NCI-H1436 (cell line): ENCODE results near the gene NPAS2.

Experiments
- DNase-seq: peaks from one replicate; lab custom pipeline; 2025; lab: John Stamatoyannopoulos, UW

NPAS2 gene

DNA sequence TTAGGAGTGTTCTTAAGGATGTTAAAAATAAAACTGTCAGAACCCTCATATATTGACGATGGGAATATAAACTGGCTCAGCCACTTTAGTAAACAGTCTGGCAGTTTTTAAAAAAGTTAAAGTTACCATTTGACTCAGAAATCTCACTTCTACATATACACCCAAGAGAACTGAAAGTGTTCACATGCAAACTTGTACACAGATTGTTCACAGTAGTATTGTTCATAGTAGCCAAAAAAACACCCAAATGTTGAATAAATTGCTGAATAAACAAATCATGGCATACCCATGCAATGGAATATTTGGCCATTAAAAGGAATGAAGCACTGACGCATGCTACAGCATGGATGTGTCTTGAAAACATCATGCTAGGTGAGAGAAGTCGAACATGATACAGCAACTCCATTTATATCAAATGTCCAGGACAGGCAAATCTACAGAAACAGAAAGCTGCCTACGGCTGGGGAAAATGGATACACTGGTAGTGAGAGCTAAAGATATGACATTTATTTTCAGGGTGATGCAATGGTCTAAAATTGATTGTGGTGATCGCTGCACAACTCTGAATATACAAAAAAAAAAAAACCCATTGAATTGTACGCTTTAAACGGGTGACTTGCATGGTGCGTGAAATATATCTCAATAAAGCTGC is 192.2 kb downstream of the NPAS2 start:
- no peak for DNase-seq

DNA sequence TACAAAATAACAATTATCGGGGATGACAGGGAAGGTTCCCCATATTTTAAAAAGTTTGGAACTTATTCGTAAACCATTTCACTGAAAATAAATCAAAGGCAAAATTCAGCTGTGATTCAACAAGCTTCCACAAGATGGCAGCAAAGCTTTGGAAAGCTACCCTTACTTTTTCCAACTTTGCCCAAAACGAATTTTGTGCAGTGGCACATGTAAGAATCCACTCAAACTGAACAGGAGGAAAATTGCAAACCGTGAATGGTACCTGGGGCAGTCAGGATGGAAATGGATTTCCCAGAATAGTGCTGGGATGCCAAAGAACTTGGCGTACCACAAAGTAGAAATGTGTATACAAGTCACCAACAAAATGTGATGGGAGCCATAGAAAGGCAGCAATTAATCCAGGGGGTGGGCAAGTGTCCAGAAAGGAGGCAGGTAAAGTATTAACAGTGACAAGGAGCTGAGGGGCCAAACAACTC is 192.8 kb downstream of the NPAS2 start:
- DNase-seq: no peak

DNA sequence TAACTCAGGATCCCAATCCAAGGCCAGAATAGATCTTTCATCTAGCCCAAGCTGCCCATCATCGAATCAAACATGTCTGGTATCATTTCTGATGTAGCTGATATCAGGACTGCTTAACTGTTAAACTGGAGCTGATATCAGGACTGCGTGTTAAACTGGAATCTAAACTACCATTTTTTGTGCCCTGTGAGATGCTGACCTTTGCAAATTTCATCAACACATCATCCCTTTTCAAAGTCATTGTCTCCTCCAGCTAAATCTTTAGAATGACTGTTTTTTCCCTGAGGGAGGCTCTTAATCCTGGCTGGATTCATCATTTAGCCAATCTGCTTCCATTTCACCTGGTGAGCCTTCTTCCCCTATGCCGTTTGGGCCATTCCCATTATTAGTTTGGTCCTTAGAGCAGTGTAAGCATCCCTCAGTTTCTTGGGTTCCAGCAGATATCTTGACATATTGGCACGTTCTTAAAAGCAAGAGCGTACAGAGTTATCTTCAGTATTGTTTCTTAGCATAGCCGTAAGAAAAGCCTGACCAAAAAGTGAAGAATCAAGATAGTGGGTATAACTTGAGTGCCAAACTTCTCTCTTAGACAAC is 194.4 kb downstream of the NPAS2 start:
- no peak for DNase-seq

DNA sequence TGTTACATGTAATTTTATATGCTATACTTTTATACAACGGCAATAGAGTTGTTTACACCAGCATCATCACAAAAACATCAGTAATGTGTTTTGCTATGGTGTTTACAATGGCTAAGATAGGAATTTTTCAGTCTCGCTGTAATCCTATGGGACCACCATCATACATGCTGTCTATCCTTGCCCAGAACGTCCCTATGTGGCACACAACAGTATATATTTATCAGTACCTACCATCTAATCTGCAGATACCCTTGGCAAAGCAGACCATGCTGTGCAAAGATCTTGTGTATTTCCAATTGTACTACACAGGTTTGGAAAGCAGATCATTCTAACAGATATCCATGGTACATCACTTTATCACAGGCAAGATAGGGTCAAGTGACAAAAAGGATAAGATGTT is 197.4 kb downstream of the NPAS2 start:
- no peak for DNase-seq

DNA sequence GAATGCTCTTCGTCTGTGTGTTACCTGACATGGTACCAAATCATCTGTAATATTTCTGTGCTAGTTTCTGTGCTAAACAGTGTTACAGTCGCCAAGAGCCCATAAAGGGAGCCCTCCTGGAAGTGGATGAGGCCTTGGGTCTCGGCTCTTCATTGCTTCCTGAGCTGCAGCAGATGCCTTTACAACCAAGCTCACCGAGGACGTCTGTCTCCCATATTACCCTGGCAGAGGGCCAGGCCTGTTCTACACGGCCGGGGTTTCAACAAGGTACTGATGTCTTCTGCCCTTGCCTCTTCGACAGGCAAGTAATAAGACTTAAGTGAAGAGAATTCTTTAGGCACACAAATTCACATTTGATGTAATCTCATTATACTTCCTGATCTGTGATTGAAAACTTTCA is 199.0 kb downstream of the NPAS2 start:
- no peak for DNase-seq

DNA sequence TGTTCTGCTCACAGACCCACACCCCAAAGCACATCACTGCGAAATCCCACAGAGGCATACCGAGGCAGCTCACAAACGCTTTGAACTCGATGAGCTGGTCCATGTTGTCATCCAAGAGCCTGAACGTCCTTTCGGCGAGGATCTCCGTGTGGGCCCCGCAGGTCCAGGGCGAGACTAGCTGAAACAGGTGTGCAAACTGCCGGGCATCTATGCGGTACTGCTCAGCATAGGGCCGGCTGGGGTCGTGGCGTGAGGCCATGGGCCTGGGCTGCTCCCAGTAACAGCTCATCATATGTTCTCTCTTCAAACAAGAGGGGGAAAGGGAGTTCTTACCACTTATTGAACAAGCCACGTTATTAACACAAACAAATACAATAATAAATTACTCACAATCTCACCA is 202.3 kb downstream of the NPAS2 start:
- no peak for DNase-seq

DNA sequence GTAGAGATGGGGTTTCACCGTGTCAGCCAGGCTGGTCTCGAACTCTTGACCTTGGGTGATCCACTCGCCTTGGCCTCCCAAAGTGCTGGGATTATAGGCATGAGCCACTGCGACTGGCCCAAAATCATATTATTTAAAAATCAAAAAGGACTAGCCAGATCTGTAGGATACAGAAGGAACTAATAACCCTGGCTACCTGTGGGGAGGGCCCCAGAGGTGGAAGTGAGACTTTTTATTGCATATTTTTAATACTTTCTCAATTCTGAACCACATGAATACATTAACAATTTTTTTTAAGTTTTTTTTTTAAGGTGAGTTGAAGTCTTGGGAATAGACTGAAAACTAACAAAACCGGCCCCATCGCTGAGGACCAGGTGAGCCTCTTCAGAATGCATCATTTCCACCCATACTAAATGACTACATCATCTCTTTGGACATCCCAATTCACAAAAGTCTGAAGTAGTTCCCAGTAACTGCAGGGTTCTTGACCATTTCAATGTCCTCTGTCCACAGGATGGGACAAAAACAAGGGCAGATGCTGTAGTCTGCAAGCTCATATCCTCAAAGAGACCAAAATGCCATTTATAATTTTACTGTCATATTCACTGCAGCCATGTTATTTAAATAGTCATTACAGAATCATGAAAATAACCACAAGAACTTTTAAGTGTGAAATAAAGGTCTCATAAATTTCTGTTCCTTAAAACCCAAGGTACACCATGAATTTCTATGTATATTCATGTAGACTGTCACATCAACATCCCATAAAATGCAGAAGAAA is 203.6 kb downstream of the NPAS2 start:
- no peak for DNase-seq

DNA sequence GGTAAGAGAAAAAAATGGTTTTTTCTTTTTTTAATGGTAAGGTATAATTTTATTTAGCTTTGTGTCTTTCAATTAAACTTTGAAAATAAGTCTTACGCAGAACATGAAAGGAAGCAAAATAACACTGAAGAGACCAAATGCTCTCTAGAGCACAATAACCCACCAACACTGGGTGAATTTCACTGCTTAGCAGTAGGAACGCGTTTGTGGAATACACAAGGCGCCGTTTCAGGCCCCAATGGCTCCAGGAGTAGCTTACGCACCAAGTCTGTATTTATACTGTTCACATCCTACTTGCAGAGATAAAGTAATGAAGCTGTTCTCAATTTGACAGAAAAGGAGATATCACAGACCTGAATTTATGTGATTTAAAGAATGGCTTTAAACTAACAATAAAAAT is 205.6 kb downstream of the NPAS2 start:
- DNase-seq: no peak

DNA sequence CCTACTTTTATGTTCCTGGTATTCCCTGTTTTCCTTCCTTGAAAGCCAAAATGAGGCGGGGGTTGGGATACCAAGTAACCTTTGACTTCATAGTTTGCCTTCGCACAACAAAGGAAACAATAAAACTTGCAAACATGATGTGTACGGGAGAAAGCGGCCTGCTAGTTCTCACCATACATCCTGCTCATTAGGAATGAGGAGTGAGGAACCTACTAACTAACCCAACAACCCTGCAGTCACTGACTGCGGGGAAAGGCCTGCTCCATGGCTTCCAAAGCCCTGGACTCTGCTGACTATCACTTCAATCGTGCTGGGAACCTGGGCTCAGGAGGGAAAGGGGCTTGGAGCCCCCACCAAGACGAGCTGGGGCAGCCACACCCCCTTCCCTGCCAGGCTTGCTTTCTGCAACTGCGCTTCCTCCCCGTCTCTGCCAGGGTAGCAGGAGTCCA is 206.3 kb downstream of the NPAS2 start:
- no peak for DNase-seq

DNA sequence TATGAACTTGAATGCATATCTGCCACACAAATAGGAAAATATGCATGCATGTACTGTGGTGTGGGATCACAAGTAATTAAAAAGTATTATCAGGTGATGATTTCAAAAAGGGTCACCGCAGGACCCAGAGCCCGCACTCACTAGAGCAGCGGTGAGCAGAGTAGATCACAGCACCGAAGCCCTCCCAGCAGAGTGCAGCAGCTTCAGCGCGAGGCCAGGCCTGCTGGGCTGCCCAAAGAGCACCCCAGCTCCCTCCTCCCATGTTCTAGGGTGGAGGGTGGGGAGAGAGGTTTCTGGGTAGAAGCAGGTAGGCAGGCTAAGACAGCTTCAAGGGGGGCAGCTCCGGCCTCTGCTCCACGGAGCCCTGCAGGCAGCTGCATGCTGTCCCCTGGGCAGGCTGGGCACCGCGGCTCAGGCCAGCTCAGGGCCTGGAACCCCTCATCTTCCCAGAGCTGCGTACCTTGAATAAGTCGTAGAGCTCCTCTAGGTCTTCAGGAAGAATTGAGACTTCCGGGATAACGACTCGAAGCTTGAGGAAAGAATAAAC is 207.1 kb downstream of the NPAS2 start:
- DNase-seq: no peak

DNA sequence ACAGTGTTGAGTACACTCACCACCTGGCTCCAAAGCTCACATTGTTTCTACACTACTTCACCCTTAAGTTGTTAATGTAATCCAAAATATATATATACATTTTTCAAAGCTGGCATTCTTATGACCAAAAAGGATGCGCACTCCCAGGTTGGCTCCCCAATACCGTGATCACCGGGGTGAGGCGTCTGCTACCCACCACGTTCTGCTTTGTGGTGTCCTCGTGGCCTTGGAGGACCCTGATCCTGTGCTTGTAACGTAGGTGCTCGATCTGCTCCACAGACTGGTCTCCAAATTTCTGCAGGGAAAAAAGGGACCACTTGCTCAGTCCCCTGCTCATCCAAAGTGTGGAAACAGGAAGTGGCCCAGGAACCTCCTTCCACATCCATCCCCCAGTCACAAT is 207.9 kb downstream of the NPAS2 start:
- no peak for DNase-seq

DNA sequence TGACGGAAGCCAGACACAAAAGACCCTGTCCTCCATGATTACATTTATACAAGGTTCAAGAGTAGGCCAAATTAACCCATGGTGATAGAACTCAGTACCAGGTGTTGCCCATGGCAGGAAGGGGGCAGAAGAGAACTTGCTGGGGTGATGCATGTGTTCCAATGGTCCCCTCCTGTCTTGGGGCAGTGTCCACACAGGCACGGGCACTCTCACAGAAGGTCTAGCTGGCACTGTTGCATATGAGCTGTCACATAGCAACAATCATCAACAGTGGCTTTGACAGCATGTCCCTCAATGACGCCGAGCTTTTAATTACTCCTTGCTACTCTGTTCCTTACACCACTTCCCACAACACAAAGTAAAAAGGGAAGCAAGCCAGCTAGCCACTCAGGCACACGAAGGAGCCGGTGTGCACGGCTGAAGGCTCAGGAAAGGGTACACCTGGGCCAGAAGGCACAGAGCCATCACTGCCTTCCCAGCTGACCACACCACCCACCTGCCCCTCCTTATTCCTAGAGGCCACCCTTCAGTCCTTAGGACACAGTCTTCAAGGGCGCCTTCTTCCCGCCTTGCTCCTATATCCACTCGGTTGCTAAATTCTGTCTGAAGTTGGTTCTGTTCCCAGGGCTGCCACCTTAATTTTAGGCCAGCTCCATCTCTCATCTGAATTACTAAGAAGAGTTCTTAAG is 211.1 kb downstream of the NPAS2 start:
- no peak for DNase-seq

DNA sequence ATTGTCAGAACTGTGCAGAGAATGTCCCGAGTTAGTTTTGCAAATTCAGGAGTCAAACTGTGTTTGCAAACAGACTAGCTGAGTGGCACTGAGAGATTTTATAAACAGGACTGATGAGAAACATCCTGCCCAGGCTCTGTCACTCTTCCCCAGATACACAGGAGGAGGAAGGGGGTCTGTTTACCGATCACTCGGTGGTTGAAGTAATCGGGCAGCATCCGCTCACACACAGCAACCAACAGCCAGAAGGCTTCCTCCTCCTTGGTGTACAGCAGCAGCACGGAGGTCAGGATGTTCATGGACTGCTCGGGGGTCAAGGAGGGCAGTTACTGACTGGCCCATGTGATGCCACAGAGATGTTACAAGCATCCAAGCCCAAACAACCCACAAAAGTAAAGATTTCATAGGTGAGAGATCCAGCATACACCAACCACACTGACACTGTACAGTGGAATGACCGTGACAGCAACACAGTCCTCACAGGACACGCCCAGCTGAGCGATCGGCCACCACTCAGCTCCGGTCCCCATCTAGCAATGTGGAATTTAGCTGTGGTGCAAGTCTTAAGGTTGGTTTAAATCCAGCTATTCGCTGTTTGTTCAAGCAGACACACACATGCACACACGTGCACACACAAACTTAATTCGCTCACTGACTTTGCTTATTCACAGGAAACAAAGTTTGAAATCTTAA is 212.3 kb downstream of the NPAS2 start:
- DNase-seq: no peak

DNA sequence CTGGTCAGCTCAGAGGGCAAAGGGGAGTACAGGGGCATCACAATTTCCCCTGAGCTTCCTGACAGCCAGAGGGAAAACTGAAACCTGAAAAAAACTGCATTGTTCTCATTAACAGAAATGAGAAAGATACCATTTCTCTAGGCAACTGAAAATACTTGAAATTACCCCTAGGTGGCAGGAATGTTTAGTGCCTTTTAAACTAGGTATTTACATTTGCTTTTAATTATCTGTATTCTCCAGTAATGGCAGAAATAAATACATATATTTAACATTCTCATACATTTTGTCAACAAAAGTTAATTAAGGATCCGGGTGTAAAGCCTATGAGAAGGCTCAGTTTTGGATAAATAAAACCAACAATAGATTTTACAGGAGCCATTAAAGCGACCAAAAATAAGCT is 216.6 kb downstream of the NPAS2 start:
- no peak for DNase-seq

DNA sequence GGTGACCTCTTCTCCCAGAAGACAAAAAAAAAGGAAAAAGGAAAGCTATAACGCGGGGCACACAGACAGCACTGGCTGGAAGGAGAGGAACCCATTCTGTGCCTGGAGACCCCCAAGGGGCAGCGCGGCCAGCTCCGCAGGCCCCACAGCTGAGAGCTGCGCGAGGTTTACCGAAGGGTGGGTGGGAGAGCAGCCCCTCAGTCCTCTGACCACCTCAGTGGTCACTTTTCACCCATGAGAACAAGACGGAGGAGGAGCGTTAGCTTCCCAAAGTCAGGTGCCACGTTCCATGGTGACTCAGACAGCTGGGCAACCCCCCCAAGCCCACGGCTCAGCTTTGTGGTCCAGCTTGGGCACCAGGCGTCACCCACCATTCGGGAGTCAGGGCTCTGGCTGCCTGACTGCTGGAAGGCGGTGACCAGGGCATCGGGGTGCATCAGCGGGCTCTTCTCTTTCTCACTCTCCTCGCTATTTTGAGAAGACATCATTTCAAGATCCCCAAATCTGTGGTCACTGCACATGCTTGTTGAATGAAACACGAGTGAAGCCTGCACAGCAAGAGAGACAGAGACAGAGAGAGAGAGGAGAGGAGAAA is 217.3 kb downstream of the NPAS2 start:
- no peak for DNase-seq

DNA sequence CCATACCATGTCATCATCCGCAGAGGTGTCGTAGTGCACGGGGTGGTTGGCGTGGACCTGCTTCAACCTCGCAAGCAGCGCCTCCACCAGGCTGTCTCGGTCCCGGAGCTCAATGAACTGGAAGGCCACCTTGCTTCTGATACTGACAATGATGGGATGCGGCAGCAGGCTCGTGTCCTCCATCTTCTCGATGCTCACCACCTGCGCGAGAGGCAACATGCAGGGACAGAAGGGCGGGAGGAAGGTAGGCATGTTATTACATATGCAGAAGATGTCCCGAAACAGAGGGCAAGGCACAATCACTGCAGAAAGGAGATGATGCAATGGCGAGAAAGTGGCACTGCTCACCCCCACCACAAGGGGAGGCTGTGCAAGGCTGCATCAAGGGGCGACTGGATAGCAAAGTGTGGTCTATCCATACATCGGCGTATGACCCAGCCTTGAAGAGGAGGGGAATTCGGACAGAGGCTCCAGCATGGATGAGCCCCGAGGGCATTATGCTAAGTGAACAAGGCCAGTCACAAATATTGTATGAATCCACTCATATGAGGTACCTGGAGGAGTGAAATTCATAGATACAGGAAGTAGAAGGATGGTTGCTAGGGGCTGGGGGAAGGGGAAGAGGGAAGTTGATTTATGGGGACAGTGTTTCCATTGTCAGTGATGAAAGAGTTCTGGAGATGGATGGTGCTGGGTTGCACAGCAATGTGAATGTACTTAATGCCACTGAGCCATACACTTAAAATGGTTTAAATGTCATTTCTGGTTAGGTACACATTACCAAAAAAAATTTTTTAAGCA is 218.7 kb downstream of the NPAS2 start:
- no peak for DNase-seq

DNA sequence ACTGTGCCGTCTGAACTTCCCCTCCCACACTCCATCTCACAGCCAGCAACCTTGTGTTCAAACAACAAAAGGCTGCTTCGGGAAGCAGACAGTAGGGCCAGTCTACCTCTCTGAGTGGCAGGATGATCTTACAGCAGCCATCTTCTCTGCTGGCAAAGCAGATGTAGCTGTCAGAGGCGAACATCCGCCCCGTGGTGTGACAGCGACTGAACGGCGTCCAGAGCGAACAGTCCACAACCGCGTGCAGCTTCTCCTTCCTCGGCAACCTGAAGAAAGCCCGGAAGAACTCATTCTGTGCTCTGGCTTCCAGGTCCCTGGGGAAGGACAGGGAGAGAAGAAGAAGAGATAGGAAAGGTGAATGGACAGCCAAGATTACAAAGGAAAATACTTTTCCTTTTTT is 220.1 kb downstream of the NPAS2 start:
- no peak for DNase-seq

DNA sequence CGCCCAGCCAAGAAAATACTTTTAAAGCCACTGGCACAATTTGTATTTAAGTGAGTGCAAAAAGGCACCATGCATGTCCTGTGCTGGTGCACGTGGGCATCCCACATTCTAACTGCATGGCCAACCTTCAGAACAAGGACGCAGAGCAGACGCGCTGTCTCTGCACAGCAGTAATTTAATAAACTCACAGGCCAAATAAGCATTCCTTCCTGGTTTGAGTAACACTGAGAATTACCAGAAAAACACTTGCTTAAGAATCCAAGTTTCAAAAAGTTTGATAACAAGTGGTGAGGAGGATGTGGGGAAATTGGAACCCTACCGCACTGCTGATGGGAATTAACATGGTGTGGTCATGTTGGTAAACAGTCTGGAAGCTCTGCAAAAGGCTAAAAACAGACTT is 220.8 kb downstream of the NPAS2 start:
- DNase-seq: no peak

DNA sequence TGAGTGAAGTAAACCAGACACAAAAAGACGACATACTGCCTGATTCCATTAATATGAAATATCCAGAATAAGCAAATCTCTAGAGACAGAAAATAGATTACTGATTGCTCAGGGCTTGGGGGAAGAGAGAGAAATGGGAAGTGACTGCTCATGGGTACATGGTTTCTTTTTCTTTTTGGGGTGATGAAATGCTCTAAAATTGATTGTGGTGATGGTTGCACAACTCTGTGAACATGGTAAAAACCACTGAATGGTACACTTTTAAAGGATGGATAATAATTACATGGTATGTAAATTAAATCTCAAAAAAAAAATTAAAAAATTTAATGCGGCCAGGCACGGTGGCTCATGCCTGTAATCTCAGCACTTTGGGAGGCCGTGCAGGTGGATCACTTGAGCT is 221.5 kb downstream of the NPAS2 start:
- DNase-seq: no peak

DNA sequence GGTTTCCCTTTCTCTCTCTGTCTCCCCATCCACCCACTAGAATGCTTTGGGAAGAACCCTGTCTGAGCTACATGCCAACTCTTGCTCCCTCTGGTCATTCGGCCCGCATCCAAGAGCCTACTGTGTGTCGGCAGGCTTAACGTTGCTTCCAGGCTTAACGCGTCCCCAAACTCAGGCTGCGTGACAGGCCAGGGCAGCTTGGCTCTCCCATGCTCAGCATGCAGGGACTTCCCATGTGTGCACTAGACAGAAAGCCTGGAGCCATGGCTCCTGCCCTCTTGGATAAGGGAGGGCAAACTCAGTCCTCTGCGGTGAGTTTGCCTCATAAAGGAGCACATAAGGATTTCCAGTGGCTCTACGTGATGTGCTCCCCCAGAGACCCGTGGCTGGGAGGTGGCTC is 225.4 kb downstream of the NPAS2 start:
- no peak for DNase-seq
